ENCODE measurements around the gene KLC3.

DNA sequence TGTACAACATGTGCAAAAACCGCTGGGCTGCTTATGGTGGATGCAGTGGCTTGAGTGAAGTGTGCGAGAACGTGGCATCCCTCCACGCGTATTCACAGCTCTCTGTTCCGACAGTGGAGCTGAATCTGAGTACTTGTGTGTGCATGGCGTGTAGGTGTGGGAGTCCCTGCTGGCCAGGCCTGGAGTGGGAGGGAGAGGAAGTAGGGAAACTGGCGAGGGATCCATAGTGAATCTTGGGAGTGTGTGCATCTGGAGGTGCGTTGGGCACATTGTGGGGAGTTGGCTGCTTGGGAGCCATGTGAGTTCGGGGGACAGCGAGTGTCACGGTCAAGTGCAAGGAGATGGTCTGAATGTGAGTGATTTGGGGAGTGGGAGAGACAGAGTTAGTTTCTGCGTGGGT lies 2.4 kb downstream of the KLC3 start:
- TF ChIP-seq YY1 (IDR thresholded peaks at IDR 0.05; ENCODE audit: insufficient read depth, insufficient read length), result no peak
- TF ChIP-seq ZNF274 (IDR thresholded peaks at IDR 0.05; ENCODE audit: low read depth, low read length), result no peak
